ENCODE measurements around the gene DRC3. TPM values are rescaled to one million over a fixed set of nuclear protein-coding genes. Genes with fewer than 3 reads are reported as not detected.

Gene DRC3
- total RNA-seq, 1 experiment from 2014 or later = 1.6 TPM

DNA sequence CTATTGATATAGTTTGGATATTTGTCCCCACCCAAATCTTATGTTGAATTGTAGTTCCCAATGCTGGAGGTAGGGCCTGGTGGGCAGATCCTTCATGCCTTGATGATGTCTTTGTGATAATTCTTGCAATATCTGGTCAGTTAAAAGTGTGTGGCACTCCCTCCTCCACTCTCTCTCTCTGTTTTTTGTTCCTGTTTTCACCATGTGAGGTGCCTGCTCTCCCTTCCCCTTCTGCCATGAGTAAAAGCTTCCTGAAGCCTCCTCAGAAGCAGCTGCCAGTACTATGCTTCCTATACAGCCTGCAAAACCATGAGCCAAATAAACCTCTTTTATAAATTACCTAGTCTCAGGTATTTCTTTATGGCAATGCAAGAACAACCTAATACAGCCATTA lies 47.8 kb upstream of the DRC3 start:
- Mint-ChIP-seq H3K27ac (ENCODE audit: unreplicated experiment) (no peak overlapping the region), H3K27me3 (ENCODE audit: insufficient read depth, unreplicated experiment) (no peaks in the 10 kb centered on the region), H3K4me3 (ENCODE audit: unreplicated experiment) (no peak overlapping the region), H3K36me3 (ENCODE audit: insufficient read depth, unreplicated experiment) (peaks cover 20% of the 10 kb centered on the region), H3K9me3 (ENCODE audit: unreplicated experiment) (no peaks in the 10 kb centered on the region), H3K4me1 (ENCODE audit: low read depth, unreplicated experiment) (peaks cover 45% of the 10 kb centered on the region)
- Histone ChIP-seq H3K4me3 (ENCODE audit: low read depth, low read length) (no peak overlapping the region), H3K4me1 (peaks cover 60% of the 10 kb centered on the region), H3K27me3 (replicated peaks; ENCODE audit: control insufficient read depth, insufficient read depth, low read length) (no peaks in the 10 kb centered on the region), H3K9me3 (no peaks in the 10 kb centered on the region), H3K36me3 (ENCODE audit: control insufficient read depth, insufficient read depth, low read length) (no peaks in the 10 kb centered on the region)
- DNase-seq = no peak
- BruUV-seq (replicated peaks) = no TSS peak
- POLR2A ChIA-PET = no interaction called here
- CTCF ChIA-PET = no interaction called here
- TF ChIP-seq, protein P1, sequence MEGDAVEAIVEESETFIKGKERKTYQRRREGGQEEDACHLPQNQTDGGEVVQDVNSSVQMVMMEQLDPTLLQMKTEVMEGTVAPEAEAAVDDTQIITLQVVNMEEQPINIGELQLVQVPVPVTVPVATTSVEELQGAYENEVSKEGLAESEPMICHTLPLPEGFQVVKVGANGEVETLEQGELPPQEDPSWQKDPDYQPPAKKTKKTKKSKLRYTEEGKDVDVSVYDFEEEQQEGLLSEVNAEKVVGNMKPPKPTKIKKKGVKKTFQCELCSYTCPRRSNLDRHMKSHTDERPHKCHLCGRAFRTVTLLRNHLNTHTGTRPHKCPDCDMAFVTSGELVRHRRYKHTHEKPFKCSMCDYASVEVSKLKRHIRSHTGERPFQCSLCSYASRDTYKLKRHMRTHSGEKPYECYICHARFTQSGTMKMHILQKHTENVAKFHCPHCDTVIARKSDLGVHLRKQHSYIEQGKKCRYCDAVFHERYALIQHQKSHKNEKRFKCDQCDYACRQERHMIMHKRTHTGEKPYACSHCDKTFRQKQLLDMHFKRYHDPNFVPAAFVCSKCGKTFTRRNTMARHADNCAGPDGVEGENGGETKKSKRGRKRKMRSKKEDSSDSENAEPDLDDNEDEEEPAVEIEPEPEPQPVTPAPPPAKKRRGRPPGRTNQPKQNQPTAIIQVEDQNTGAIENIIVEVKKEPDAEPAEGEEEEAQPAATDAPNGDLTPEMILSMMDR (IDR thresholded peaks at IDR 0.05; ENCODE audit: insufficient read depth in 1 of 2, low read depth in 1 of 2, low read length in 1 of 2, severe bottlenecking in 1 of 2, unreplicated experiment in 1 of 2) = no peak
- intact Hi-C loops (cut with micrococcal nuclease; ENCODE audit: unreplicated experiment) = no loop called here

DNA sequence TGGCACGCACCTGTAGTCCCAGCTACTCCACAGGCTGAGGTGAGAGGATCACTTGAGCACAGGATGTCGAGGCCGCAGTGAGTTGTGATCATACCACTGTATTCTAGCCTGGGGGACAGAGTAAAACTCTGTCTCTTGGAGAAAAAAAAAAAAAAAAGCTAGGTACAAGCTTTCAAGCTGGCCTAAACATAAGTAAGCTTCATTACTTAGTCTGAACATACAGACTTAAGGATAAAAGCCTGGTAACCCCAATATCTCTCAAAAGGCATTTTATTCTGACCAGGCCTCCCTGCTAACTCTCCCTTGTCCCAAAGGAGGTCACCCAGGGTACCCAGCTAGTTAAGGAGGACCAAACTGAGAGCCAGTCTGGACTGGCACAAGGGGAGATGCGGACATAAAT lies 46.6 kb upstream of the DRC3 start:
- Histone ChIP-seq H3K27me3 (replicated peaks; ENCODE audit: control insufficient read depth, insufficient read depth, low read length) (no peaks in the 10 kb centered on the region), H3K9me3 (no peaks in the 10 kb centered on the region), H3K4me3 (ENCODE audit: low read depth, low read length) (no peak overlapping the region), H3K4me1 (peaks cover 55% of the 10 kb centered on the region), H3K36me3 (ENCODE audit: control insufficient read depth, insufficient read depth, low read length) (no peaks in the 10 kb centered on the region)
- H3K27ac Mint-ChIP-seq (ENCODE audit: unreplicated experiment) = peak overlapping the region; percentile 76
- peak in 1 of 2 experiments; percentile 8 for DNase-seq
- peaks cover 13% of the 10 kb centered on the region for H3K36me3 Mint-ChIP-seq (ENCODE audit: insufficient read depth, unreplicated experiment)
- intact Hi-C loops (cut with micrococcal nuclease; ENCODE audit: unreplicated experiment) = no loop called here
- H3K4me1 Mint-ChIP-seq (ENCODE audit: low read depth, unreplicated experiment) = peaks cover 43% of the 10 kb centered on the region
- no peaks in the 10 kb centered on the region for H3K27me3 Mint-ChIP-seq (ENCODE audit: insufficient read depth, unreplicated experiment)
- POLR2A ChIA-PET = interaction anchor here (0.5 kb wide), 1 partner anchor 45 kb away, joined by 3 read pairs; no protein-coding TSS in a partner anchor
- H3K4me3 Mint-ChIP-seq (ENCODE audit: unreplicated experiment) = no peak overlapping the region
- CTCF ChIA-PET = interaction anchor here (0.7 to 1.1 kb wide), 3 partner anchors 17 to 47 kb away, joined by 3 to 4 read pairs (median 4); partner anchors contain the start of gene DRC3
- H3K9me3 Mint-ChIP-seq (ENCODE audit: unreplicated experiment) = no peaks in the 10 kb centered on the region
- TF ChIP-seq, protein P1 (IDR thresholded peaks at IDR 0.05; ENCODE audit: insufficient read depth in 1 of 2, low read depth in 1 of 2, low read length in 1 of 2, severe bottlenecking in 1 of 2, unreplicated experiment in 1 of 2) = no peak
- BruUV-seq (replicated peaks) = no TSS peak

DNA sequence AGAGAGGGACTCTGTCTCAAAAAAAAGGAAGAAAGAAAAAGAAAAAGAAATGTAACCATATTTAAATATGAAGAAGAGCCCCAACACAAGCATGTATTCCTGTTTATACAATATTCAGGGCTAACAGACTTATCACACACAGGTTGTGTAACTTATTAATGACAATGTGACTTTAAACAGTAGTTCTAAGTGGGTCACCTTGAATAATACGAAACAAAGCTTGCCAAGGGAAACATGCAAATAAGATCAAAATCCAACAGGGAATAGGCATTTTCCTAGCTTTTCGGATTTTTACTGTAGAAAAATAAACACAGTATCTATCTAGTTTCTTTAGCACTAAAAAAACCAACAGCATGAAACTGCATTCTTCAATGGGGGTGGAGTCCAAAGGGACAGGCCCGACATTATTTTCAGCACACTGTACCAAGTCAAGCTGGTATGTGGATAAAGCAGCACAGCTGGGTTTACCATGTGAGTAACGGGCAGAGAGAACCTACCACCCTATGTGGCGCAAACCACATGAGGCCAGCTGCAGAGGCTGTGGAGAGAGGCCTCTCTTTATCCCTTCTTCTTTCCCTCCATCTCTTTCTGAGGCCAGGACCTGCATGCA lies 45.7 kb upstream of the DRC3 start:
- DNase-seq = peak in 1 of 2 experiments; percentile 3
- no peaks in the 10 kb centered on the region for H3K9me3 Mint-ChIP-seq (ENCODE audit: unreplicated experiment)
- no peaks in the 10 kb centered on the region for H3K9me3 ChIP-seq
- POLR2A ChIA-PET = no interaction called here
- H3K4me1 Mint-ChIP-seq (ENCODE audit: low read depth, unreplicated experiment) = peaks cover 34% of the 10 kb centered on the region
- intact Hi-C loops (cut with micrococcal nuclease; ENCODE audit: unreplicated experiment) = no loop called here
- no peak overlapping the region for H3K4me3 Mint-ChIP-seq (ENCODE audit: unreplicated experiment)
- no peaks in the 10 kb centered on the region for H3K27me3 Mint-ChIP-seq (ENCODE audit: insufficient read depth, unreplicated experiment)
- no peaks in the 10 kb centered on the region for H3K36me3 ChIP-seq (ENCODE audit: control insufficient read depth, insufficient read depth, low read length)
- no peaks in the 10 kb centered on the region for H3K27me3 ChIP-seq (replicated peaks; ENCODE audit: control insufficient read depth, insufficient read depth, low read length)
- H3K36me3 Mint-ChIP-seq (ENCODE audit: insufficient read depth, unreplicated experiment) = peaks cover 9% of the 10 kb centered on the region
- no peak overlapping the region for H3K4me3 ChIP-seq (ENCODE audit: low read depth, low read length)
- H3K4me1 ChIP-seq = peaks cover 48% of the 10 kb centered on the region
- H3K27ac Mint-ChIP-seq (ENCODE audit: unreplicated experiment) = peak overlapping the region; percentile 76
- CTCF ChIA-PET = interaction anchor here (1.1 kb wide), 2 partner anchors 16 to 46 kb away, joined by 4 read pairs; partner anchors contain the start of gene DRC3
- TF ChIP-seq, protein P1 (IDR thresholded peaks at IDR 0.05; ENCODE audit: insufficient read depth in 1 of 2, low read depth in 1 of 2, low read length in 1 of 2, severe bottlenecking in 1 of 2, unreplicated experiment in 1 of 2) = no peak
- BruUV-seq (replicated peaks) = no TSS peak

Measured in Caco-2 (cell line).